MM.1S (cell line): Measurements from ENCODE around the gene NCDN.
A peak's percentile ranks its signal among the peaks of the same experiment; 100 is the strongest.

Experiments
- DNase-seq: peaks from one replicate; pipeline ENCODE4 v3.0.0-alpha.2; 2015
- H2AFZ ChIP-seq: fragments of 300-600 bp; sonication (generic); 2 replicates; pipeline ENCODE4 v1.6.0; 2016; ENCODE audit warnings: antibody characterized with exemption, low read length
- H3F3A ChIP-seq: fragments of 300-600 bp; sonication (generic); 2 replicates; pipeline ENCODE4 v1.6.1; 2016; ENCODE audit warnings: mild to moderate bottlenecking, antibody characterized with exemption, low read length, moderate library complexity, mixed read lengths; ENCODE audit not compliant: insufficient read depth
- H3K27ac ChIP-seq: fragments of 300-600 bp; sonication (generic); 2 replicates; pipeline ENCODE4 v1.5.1; 2016; ENCODE audit warnings: mild to moderate bottlenecking, low read length
- H3K27me3 ChIP-seq: fragments of 300-600 bp; sonication (generic); replicated peaks from 2 replicates; pipeline ENCODE4 v1.6.0; 2016; ENCODE audit warnings: low read length; ENCODE audit not compliant: insufficient read depth
- H3K36me3 ChIP-seq: fragments of 300-600 bp; sonication (generic); replicated peaks from 2 replicates; pipeline ENCODE4 v1.6.1; 2016; ENCODE audit warnings: mild to moderate bottlenecking, low read length, mixed read lengths; ENCODE audit not compliant: insufficient read depth
- H3K4me1 ChIP-seq: fragments of 300-600 bp; sonication (generic); 2 replicates; pipeline ENCODE4 v1.6.1; 2016; ENCODE audit warnings: low read length, mixed read lengths
- H3K4me2 ChIP-seq: fragments of 300-600 bp; sonication (generic); 2 replicates; pipeline ENCODE4 v1.6.0; 2016; ENCODE audit warnings: low read depth, low read length
- H3K4me3 ChIP-seq: fragments of 300-600 bp; sonication (generic); 2 replicates; pipeline ENCODE4 v1.5.1; 2016; ENCODE audit warnings: low read length, mixed read lengths
- H3K79me2 ChIP-seq: fragments of 300-600 bp; sonication (generic); 2 replicates; pipeline ENCODE4 v1.6.1; 2016; ENCODE audit warnings: mixed run types, low read length, mixed read lengths
- H3K9ac ChIP-seq: fragments of 300-600 bp; sonication (generic); 2 replicates; pipeline ENCODE4 v1.6.1; 2016; ENCODE audit warnings: low read length, mixed read lengths
- H3K9me2 ChIP-seq: fragments of 300-600 bp; sonication (generic); replicated peaks from 2 replicates; pipeline ENCODE4 v1.6.1; 2016; ENCODE audit warnings: mild to moderate bottlenecking, low read length, mixed read lengths; ENCODE audit not compliant: insufficient read depth
- H3K9me3 ChIP-seq: fragments of 300-600 bp; sonication (generic); replicated peaks from 2 replicates; pipeline ENCODE4 v1.6.1; 2016; ENCODE audit warnings: mild to moderate bottlenecking, low read length, mixed read lengths; ENCODE audit not compliant: insufficient read depth
- H4K20me1 ChIP-seq: fragments of 300-600 bp; sonication (generic); 2 replicates; pipeline ENCODE4 v1.6.1; 2016; ENCODE audit warnings: mild to moderate bottlenecking, low read length, moderate library complexity, mixed read lengths; ENCODE audit not compliant: insufficient read depth
- CTCF ChIP-seq: fragments of 300-600 bp; sonication (generic); IDR thresholded peaks from 2 replicates; pipeline ENCODE4 v1.5.1; 2016; ENCODE audit warnings: antibody characterized with exemption, low read length, mixed read lengths
- EZH2 ChIP-seq: fragments of 300-600 bp; sonication (generic); optimal IDR thresholded peaks from 2 replicates; pipeline ENCODE3; 2017; ENCODE audit warnings: low read depth, mild to moderate bottlenecking, antibody characterized with exemption, low read length, mixed read lengths
- EZH2phosphoT487 ChIP-seq: fragments of 300-600 bp; sonication (generic); IDR thresholded peaks from 2 replicates; pipeline ENCODE4 v1.6.1; 2018; ENCODE audit warnings: antibody characterized with exemption, low read length

Gene NCDN

DNA sequence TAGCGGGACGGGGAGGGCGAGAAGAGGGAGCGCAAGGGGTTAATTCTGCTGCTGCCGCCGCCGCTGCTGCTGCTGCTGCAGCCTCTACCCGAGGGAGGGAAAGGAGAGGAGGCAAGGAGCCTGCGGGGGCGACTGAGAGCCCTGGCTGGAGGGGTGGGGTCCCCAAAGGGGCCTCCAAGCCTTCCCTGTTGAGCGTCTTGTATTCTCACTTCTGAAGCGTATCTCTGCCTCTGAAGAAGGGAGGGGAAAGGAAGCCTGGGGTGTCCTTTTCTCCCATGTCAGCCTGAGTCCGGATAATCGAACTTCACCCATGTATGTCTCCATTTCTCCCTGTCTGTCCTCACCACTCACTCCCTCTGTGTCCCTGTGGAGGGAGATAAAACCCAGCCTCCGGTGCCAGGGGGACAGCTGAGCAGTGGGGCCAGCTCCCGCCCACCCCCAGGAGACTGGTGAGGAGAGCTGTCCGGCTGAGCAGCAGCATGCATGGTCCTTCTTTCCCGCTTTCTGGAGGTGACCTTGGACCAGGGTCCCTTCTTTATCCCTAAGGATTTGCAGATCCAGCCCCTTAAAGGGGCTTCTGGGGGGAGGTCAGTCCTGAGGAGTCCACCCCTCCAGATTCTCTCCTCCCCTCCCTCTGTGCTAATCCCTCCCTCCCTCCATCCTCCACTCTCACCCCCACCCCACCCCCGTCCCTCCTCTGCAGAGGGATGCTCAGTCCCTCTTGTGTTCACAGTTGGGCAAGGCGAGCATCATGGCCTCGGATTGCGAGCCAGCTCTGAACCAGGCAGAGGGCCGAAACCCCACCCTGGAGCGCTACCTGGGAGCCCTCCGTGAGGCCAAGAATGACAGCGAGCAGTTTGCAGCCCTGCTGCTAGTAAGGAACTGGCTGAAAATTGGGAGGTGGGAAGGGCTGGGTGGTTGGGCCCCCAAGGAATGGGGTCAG lies 1.0 kb downstream of the NCDN start:
- Histone ChIP-seq H3K9ac (peak overlapping the region; percentile 87), H3K4me3 (peak overlapping the region; percentile 85), H2AFZ (peak overlapping the region; percentile 58), H3K9me2 (no peaks in the 10 kb centered on the region), H3K27ac (no peak overlapping the region), H3F3A (peaks cover 7% of the 10 kb centered on the region; the same call in 1 of the 2 replicates), H3K4me2 (peak overlapping the region; percentile 88), H3K27me3 (no peaks in the 10 kb centered on the region), H4K20me1 (no peaks in the 10 kb centered on the region), H3K36me3 (no peaks in the 10 kb centered on the region), H3K4me1 (peaks cover 11% of the 10 kb centered on the region), H3K79me2 (peaks cover 32% of the 10 kb centered on the region), H3K9me3 (no peaks in the 10 kb centered on the region)
- TF ChIP-seq EZH2, result no peak
- no peak for TF ChIP-seq CTCF
- TF ChIP-seq EZH2phosphoT487, result no peak
- DNase-seq, result peak; percentile 21

GRCh38 chr1:35559317-35559944 lies 1.8 kb downstream of the NCDN start:
- H3K4me1 ChIP-seq, result peaks cover 11% of the 10 kb centered on the region
- H3K36me3 ChIP-seq, result no peaks in the 10 kb centered on the region
- H3K79me2 ChIP-seq, result peaks cover 31% of the 10 kb centered on the region
- no peak overlapping the region for H3K27ac ChIP-seq
- H3K4me3 ChIP-seq, result no peak overlapping the region
- no peak overlapping the region for H2AFZ ChIP-seq
- no peak overlapping the region for H3K4me2 ChIP-seq
- no peaks in the 10 kb centered on the region for H4K20me1 ChIP-seq
- H3K27me3 ChIP-seq, result no peaks in the 10 kb centered on the region
- peaks cover 9% of the 10 kb centered on the region; the same call in 1 of the 2 replicates for H3F3A ChIP-seq
- no peaks in the 10 kb centered on the region for H3K9me3 ChIP-seq
- no peak for TF ChIP-seq EZH2
- no peak for TF ChIP-seq CTCF
- TF ChIP-seq EZH2phosphoT487, result no peak
- DNase-seq, result no peak
- no peak overlapping the region for H3K9ac ChIP-seq
- H3K9me2 ChIP-seq, result no peaks in the 10 kb centered on the region

DNA sequence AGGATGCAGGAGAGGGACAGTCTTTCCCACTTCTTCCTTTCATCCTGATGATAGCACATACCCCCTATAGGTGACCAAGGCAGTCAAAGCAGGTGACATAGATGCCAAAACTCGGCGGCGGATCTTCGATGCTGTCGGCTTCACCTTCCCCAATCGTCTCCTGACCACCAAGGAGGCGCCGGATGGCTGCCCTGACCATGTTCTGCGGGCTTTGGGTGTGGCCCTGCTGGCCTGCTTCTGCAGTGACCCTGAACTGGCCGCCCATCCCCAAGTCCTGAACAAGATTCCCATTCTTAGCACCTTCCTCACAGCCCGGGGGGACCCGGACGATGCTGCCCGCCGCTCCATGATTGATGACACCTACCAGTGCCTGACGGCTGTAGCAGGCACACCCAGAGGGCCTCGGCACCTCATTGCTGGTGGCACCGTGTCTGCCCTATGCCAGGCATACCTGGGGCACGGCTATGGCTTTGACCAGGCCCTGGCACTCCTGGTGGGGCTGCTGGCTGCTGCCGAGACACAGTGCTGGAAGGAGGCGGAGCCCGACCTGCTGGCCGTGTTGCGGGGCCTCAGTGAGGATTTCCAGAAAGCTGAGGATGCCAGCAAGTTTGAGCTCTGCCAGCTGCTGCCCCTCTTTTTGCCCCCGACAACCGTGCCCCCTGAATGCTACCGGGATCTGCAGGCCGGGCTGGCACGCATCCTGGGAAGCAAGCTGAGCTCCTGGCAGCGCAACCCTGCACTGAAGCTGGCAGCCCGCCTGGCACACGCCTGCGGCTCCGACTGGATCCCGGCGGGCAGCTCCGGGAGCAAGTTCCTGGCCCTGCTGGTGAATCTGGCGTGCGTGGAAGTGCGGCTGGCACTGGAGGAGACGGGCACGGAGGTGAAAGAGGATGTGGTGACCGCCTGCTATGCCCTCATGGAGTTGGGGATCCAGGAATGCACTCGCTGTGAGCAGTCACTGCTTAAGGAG lies 2.9 kb downstream of the NCDN start:
- H2AFZ ChIP-seq, result no peak overlapping the region
- no peak overlapping the region for H3K4me2 ChIP-seq
- DNase-seq, result no peak
- no peaks in the 10 kb centered on the region for H4K20me1 ChIP-seq
- no peak overlapping the region for H3K27ac ChIP-seq
- H3K9me3 ChIP-seq, result no peaks in the 10 kb centered on the region
- H3K9ac ChIP-seq, result no peak overlapping the region
- H3F3A ChIP-seq, result peaks cover 9% of the 10 kb centered on the region; the same call in 1 of the 2 replicates
- no peaks in the 10 kb centered on the region for H3K27me3 ChIP-seq
- no peak overlapping the region for H3K4me3 ChIP-seq
- H3K4me1 ChIP-seq, result peaks cover 11% of the 10 kb centered on the region
- peaks cover 22% of the 10 kb centered on the region for H3K79me2 ChIP-seq
- no peaks in the 10 kb centered on the region for H3K36me3 ChIP-seq
- no peak for TF ChIP-seq EZH2
- TF ChIP-seq EZH2phosphoT487, result no peak
- TF ChIP-seq CTCF, result no peak
- H3K9me2 ChIP-seq, result no peaks in the 10 kb centered on the region
